Measurements from ENCODE around the gene PRAC2. TPM values are rescaled to one million over a fixed set of nuclear protein-coding genes. Genes with fewer than 3 reads are reported as not detected.

PRAC2 gene
- total RNA-seq, 1 experiment from 2014 or later, result not detected

- TF ChIP-seq REST (IDR thresholded peaks at IDR 0.05; ENCODE audit: low read depth) (no peak), YY1 (IDR thresholded peaks at IDR 0.05; ENCODE audit: extremely low read depth, insufficient replicate concordance, low read depth, low read length) (no peak), CEBPB (IDR thresholded peaks at IDR 0.05; ENCODE audit: low read depth) (no peak), SIN3A (IDR thresholded peaks at IDR 0.05; ENCODE audit: low read depth) (no peak)
Observed at GRCh38 chr17:48711128-48711527, 11.9 kb upstream of the PRAC2 start (continued).

- RAD21 ChIA-PET (ENCODE audit: low non-redundant PET in 1 of 2, low total read pairs in 2 of 2, uncharacterized antibody in 2 of 2, unreplicated experiment in 2 of 2), result no interaction called here
- Histone ChIP-seq H3K36me3 (ENCODE audit: control insufficient read depth in 1 of 2, insufficient read depth in 2 of 2, low read length in 2 of 2) (no peaks in the 10 kb centered on the region), H3K9me2 (ENCODE audit: insufficient read depth) (no peaks in the 10 kb centered on the region), H4K20me1 (ENCODE audit: insufficient read depth) (no peaks in the 10 kb centered on the region), H3K9ac (ENCODE audit: low read length) (no peak overlapping the region), H3K4me2 (ENCODE audit: low read length) (no peak overlapping the region), H3K4me3 (replicated peaks in 1 of 2; ENCODE audit: low read depth in 1 of 2, low read length in 2 of 2) (no peak overlapping the region), H3K79me2 (ENCODE audit: insufficient read depth, low read length) (no peaks in the 10 kb centered on the region), H3K4me1 (ENCODE audit: control insufficient read depth in 1 of 2, insufficient read depth in 2 of 2, low read length in 2 of 2) (no peaks in the 10 kb centered on the region), H3K9me3 (ENCODE audit: control insufficient read depth in 1 of 2, insufficient read depth in 1 of 2, low read depth in 1 of 2, low read length in 2 of 2) (no peaks in the 10 kb centered on the region), H3K27ac (ENCODE audit: low read depth, low read length) (no peak overlapping the region), H2AFZ (ENCODE audit: low read depth, low read length, poor library complexity, severe bottlenecking) (peak overlapping the region; percentile 79), H3K27me3 (ENCODE audit: insufficient read depth, low read length) (0 out of 2 replicates have a peak, but pooled peaks cover 4% of the 10 kb centered on the region)
- intact Hi-C loops (cut with micrococcal nuclease), result no loop called here
- CTCF ChIA-PET, result interaction anchor here (1.3 to 1.5 kb wide), 3 partner anchors 9 to 163 kb away, joined by 3 to 4 read pairs (median 4); no protein-coding TSS in a partner anchor
- ATAC-seq, result no peak
- POLR2A ChIA-PET, result no interaction called here
- DNase-seq (ENCODE audit: low read depth, low spot score), result no peak
- TF ChIP-seq SIN3A (IDR thresholded peaks at IDR 0.05; ENCODE audit: low read depth) (no peak), ZNF274 (IDR thresholded peaks at IDR 0.05; ENCODE audit: low read depth, low read length) (no peak), REST (IDR thresholded peaks at IDR 0.05; ENCODE audit: low read depth) (no peak), CTCF (IDR thresholded peaks at IDR 0.05 in 2 of 3, conservative IDR thresholded peaks at IDR 0.05 in 1 of 3; ENCODE audit: borderline replicate concordance in 1 of 3, insufficient read depth in 1 of 3, low read depth in 2 of 3, low read length in 2 of 3) (no peak)
- TF ChIP-seq, protein P1, sequence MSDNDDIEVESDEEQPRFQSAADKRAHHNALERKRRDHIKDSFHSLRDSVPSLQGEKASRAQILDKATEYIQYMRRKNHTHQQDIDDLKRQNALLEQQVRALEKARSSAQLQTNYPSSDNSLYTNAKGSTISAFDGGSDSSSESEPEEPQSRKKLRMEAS (IDR thresholded peaks at IDR 0.05), result no peak
- no TSS peak for BruUV-seq (replicated peaks)
Observed at GRCh38 chr17:48715496-48716399, 7.2 kb upstream of the PRAC2 start.
